Diencephalon (tissue), 1 donor: Measurements from ENCODE around the gene TBC1D3D. TPM values are rescaled to one million over a fixed set of nuclear protein-coding genes. Genes with fewer than 3 reads are reported as not detected.

ENCODE experiments used
- total RNA-seq: library from RNA; depleted of rRNA; stranded (reverse); fragments of >200 nt; gene quantifications from one replicate; pipeline ENCODE4 v1.2.3, GENCODE V29; 2014

Gene TBC1D3D
- total RNA-seq, result not detected

DNA sequence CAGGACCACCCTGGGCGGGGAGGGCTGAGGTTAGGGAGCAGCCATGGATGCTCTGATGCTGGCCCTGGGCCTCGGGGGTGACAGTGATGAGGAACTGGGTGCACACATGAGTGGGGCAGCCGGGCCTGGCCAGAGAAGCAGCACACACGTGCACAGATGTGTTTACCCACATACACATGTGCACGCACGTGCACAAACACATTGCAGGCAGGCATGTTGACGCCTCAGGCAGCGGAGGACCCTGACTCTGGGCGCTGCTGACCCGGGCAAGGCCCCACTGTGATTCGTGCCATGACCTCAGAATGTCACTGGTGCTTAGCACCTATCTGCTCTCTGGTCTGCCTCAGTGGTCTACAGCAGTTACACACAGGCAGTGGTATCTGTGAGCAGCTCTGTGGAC, at the start of gene TBC1D3D:
Gene TBC1D3D (plus strand): TSS at position 301 of the 400 bp plus-strand sequence. CDS start 1,585 bp downstream, outside the sequence.

DNA sequence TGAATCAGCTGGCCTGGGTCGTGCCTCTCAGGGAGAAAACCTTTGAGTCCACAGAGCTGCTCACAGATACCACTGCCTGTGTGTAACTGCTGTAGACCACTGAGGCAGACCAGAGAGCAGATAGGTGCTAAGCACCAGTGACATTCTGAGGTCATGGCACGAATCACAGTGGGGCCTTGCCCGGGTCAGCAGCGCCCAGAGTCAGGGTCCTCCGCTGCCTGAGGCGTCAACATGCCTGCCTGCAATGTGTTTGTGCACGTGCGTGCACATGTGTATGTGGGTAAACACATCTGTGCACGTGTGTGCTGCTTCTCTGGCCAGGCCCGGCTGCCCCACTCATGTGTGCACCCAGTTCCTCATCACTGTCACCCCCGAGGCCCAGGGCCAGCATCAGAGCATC, 14.8 kb upstream of the TBC1D3D start, which contains the start of gene TBC1D3L:
Gene TBC1D3L (minus strand): TSS at position 101 of the 400 bp plus-strand sequence. CDS start 1,540 bp downstream, outside the sequence.

Other genes starting within 250 kb of the TBC1D3D start
- gene TBC1D3K, start 79.6 kb upstream of the TBC1D3D start, total RNA-seq, result not detected
- 4.6 TPM for gene TBC1D3L, start 14.9 kb upstream of the TBC1D3D start, total RNA-seq
- 1.4 TPM for gene TBC1D3C, start 64.7 kb downstream of the TBC1D3D start, total RNA-seq
- gene TBC1D3E, start 124.0 kb downstream of the TBC1D3D start, total RNA-seq, result not detected
- gene TBC1D3, start 188.6 kb downstream of the TBC1D3D start, total RNA-seq, result not detected